GM12873 (cell line): ENCODE measurements around the gene ELOVL5.

ENCODE experiments used
- TF ChIP-seq, protein P1 (sequence below): IDR thresholded peaks from 2 replicates; pipeline ENCODE4 v1.5.1; 2012; ENCODE audit warnings: low read depth, mild to moderate bottlenecking, moderate library complexity, low read length, control low read depth; ENCODE audit not compliant: insufficient read depth; ENCODE audit errors: missing control alignments

Gene ELOVL5

DNA sequence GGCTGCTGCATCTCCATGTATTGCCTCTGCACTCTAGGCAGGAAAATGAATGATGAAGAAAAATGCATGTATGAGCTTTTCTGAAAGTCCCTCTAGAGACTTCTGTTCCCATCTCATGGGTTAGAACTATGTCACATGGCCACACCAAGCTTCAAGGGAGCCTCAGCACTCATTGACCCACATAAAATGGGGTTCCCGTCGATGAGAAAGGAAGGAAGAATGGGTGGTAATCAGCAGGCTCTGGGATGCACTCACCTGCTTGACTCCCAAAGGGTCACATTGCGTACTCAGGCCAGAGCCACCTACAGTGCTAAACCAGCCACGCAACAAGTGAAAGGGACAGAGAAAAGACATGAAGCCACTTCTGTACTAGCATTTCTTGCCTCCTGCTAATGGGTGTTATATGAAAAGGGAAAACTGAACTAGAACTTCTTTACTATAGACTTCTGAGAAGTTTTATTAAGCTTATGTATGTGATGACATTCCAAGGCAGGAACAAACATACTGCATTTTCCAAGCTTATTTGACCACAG lies 104.3 kb downstream of the ELOVL5 start:
- TF ChIP-seq, protein P1, sequence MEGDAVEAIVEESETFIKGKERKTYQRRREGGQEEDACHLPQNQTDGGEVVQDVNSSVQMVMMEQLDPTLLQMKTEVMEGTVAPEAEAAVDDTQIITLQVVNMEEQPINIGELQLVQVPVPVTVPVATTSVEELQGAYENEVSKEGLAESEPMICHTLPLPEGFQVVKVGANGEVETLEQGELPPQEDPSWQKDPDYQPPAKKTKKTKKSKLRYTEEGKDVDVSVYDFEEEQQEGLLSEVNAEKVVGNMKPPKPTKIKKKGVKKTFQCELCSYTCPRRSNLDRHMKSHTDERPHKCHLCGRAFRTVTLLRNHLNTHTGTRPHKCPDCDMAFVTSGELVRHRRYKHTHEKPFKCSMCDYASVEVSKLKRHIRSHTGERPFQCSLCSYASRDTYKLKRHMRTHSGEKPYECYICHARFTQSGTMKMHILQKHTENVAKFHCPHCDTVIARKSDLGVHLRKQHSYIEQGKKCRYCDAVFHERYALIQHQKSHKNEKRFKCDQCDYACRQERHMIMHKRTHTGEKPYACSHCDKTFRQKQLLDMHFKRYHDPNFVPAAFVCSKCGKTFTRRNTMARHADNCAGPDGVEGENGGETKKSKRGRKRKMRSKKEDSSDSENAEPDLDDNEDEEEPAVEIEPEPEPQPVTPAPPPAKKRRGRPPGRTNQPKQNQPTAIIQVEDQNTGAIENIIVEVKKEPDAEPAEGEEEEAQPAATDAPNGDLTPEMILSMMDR = no peak

DNA sequence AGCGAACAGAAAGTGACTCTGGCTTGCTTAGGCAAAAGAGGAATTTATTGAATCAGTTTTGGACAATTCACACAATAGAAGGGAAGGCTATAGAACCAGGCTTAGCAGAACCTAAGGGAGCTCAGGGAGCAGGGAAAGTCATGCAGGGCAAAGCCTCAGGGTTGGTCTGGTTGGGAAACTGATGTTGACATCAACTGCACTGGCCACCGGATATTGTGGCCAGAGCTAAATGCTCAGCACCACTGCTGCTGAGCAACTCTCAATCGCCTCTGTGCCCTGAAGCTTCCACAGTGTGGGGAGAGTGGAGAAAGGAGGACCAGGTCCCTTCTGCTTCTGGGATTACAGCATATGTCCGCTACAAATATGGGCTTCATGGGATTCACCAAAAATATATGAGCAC lies 106.8 kb downstream of the ELOVL5 start:
- TF ChIP-seq, protein P1 = no peak

DNA sequence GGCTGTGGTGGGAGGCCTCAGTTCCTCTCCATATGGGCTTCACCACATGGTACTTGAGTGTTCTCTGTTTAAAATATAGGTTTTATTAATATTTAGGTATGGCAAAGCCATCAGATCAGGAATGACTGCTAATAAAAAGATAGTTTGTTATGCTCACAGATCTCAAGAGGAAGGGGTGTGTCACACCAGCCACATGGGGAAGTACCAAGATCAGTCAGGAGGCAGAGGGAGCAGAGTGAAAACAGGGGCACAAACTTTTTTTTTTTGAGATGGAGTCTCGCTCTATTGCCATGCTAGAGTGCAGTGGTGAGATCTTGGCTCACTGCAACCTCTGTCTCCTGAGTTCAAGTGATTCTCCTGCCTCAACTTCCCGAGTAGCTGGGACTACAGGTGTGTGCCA lies 108.0 kb downstream of the ELOVL5 start:
- TF ChIP-seq, protein P1 = no peak

DNA sequence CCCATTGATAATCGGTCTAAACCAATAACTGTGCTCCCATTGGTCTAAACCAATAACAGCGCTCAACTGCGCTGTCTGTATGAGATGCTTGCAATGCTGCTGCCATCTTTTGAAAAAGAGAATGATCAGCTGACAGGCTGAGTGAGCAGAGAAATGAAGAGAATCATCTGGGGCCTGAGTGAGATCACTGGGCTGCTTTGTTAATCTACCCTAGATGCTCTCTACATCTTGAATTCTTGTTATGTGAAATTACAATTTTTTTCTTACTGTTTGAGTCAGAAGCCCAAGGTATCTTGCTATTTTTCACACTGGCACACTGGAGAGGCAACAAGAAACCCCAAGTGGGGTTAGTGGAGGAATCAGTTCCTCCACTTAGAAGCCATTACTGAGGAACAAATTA lies 108.6 kb downstream of the ELOVL5 start:
- TF ChIP-seq, protein P1 = no peak

DNA sequence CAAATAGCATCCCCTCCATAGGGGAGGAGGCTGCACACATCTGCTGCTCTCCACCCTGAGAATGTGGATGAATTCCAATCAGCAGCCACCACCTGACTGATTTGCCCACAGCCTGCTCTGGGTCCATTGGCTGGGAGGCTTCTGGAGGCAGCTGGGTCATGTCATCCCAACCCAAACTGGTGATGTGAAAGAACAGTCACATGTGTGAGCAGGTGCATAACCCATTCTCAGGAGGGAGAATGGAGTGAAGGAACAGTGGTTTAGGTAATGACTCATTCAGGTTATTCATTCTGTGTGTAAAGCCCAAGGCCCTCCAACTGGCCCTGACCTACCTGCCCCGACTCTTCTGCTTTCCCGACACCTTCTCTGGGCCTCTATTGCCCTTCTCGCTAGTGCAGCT lies 109.2 kb downstream of the ELOVL5 start:
- TF ChIP-seq, protein P1 = no peak

DNA sequence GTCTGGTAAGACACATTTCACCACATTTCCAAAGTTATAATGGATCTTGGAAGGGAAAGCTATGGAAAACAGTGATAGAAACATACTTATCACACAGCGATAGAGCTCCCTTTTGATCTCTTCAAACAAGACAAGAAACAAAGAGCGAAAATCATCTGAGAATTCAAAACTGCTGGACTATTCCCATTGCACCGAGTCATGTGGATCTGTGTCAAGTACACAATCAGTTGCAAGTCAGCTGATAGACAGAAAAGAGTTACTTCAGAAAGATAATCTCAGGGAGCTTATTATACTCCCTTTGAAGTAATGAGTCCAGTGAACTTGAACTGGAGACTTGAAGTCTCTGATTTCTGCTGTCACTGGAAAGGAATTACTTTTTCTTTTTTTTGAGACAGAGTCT lies 110.4 kb downstream of the ELOVL5 start:
- TF ChIP-seq, protein P1 = no peak

DNA sequence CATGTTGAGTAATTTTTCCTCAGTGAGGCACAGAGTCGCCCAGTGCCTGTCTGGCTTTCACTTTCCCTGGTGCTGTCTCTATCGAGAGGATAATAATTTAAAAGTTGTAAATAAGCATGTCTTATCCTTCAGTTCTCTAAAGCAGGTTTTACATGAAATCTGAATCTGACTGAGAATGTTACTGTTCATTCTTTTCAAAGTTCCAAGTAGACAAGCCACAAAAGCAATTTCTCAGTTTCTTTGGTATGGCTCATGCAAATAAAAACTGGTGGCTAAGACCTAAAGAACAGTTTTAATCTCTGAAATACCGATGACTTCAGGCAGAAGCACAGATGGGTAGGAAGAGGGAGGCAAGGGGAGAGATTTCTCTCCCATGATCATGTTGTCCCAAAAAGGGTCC lies 112.5 kb downstream of the ELOVL5 start:
- TF ChIP-seq, protein P1 = no peak
